HG03565 (cell line): ENCODE results near the gene RBFOX2.

ENCODE experiments used
- ATAC-seq: cut with Tn5 transposase; IDR thresholded peaks from one replicate; pipeline ENCODE4 v1.9.1; 2021; ENCODE audit warnings: mild to moderate bottlenecking, moderate library complexity; ENCODE audit not compliant: unreplicated experiment

The RBFOX2 gene

DNA sequence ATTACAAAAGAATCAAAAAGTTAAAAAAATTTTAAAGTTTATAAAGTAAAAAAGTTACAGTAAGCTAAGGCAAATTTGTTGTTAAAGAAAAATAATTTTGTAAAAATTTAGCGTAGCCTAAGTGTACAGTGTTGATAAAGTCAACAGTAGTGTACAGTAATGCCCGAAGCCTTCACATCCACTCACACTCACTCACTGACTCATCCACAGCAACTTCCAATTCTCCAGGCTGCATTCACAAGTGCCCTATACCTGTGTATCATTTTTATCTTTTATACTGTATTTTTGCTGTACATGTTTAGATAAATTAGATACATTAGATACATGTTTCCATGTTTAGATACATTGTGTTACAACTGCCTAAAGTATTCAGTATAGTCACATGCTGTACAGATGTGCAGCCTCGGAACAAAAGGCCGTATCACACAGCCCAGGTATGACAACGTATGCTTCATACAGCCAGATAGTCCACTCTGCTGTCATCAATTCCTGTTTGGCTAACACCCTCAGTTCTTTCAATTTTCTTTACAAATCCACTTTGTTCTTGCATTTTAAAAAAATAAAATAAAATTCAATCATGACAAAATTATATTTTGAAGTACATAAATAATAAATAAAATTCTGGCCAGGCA lies 80.7 kb downstream of the RBFOX2 start:
- no peak for ATAC-seq

DNA sequence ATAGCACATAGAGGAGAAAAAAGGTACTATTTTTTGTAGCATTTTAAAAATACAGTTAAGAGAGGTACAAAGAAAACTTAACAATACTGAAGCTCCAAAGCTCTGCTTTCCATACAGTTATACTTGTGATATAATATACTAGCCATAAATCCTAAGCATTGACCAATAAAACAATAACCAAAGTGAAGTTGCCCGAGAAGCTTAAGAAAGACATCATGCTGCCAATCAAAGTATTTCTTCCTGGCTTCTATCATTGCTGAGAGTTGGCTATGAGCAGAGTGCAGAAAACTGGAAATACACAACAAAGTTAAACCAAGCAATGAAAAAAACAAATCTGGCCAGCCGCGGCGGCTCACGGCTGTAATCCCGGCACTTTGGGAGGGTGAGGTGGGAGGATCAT lies 84.2 kb downstream of the RBFOX2 start:
- no peak for ATAC-seq

DNA sequence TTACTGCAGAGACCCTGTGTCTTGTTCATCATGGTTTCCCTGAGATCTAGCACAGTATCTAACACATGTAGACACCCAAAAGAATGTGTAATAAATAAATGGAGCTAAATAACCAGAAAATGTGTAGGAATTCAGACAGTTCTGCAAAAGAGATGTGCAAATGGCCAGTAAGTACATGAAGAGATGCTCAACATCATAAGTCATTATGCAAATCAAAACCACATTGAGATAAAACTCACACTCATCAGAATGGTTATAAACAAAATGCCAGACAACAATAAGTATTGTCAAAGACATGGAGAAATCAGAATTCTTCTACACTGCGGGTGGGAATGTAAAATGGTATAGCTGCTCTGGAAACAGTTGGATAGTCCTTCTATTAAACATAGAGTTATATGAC lies 88.5 kb downstream of the RBFOX2 start:
- no peak for ATAC-seq

DNA sequence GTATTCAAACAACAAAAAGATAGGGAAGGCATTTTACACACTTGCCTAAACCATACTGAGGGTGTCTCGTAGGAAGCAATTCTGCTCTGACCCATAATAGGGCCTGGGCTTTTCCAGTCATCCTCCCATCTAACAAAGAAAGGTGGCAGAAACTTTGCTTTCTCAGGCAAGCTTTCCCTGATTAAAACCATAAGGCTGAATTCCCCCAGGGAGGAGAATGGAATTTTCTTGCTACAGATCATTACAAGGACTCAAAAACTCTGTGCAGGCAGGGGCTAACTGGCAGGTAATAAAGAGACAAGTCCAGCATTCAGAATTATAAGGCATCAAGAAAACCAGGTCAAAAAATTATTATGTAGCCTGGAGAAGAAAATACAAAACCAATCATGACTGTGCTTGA lies 90.4 kb downstream of the RBFOX2 start:
- ATAC-seq: no peak

DNA sequence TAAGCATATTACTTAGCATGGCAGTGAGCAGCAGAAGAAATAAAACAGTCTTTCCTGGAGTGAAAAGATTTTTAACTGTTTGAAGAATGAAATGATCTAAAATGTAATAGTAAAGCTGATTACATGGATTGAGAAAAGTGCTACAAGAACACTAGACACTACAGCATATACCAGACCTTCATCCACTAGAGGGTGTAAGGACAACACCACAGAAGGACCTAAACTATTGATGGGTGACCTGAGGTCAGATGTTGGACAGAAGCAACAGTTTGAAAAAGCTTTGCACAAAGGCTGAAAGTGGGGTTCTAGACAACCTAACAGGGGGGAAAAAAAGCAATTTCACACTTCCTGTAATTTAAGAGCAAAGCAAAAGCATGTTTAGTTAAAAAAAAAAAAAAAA lies 97.7 kb downstream of the RBFOX2 start:
- no peak for ATAC-seq

DNA sequence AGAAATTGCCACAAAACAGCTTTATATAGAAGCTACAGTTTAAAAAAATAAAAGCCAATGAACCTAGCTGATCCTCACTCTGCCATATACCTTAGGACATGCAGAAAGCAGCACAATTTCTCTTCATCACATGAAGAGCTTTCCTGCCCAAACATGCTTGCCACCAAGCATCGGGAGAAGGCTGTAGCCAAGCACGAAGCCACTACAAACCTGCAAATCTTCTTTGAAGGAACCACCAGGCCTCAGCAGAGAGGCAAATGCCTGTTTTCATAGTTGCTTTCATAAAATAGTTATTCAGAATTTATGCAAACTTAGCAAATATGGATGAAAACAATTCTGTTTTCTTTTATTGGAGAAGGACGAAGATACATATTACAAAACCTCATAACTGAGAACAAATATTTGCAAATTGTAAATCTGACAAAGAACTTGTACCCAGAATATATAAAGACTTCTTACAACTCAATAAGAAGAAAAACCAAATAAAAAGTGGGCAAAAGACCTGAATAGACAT lies 100.3 kb downstream of the RBFOX2 start:
- no peak for ATAC-seq

DNA sequence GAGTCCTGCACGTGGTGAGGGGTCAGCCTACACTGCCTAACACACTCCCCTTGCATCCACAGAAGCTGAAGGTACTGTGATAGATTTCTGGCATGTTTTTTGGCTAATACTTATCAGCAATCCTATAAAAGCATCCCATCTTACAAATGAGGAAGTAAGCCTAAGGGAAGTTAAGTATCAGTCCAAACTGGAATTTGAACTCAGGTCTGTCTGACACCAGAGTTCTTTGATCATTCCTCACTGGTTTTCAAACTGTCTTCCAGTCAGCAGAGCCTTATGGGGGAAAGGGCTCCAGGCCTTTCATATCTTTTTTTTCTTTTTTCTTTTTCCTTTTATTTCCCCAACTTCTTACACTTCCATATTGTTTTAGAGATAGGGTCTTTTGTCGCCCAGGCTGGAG lies 105.6 kb downstream of the RBFOX2 start:
- no peak for ATAC-seq

DNA sequence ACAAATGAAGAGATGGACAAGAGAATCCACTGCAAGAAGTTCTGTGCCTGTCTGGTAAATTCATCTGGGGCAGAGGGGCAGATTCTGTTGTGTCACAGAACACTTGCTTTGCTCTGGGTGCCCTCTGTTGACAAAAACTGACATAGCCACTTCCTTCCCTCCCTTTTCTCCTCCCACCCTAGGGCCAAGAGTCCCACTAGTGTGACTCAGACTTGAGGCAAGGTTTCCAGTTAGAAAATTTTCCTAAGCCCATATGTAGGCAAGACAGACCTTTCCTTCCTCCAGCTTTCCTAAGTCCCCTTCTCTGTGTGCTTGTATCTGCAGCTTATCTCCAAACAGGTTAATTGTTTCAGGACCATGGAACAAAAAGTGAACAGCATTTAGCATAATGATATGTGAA lies 106.8 kb downstream of the RBFOX2 start:
- ATAC-seq: no peak

DNA sequence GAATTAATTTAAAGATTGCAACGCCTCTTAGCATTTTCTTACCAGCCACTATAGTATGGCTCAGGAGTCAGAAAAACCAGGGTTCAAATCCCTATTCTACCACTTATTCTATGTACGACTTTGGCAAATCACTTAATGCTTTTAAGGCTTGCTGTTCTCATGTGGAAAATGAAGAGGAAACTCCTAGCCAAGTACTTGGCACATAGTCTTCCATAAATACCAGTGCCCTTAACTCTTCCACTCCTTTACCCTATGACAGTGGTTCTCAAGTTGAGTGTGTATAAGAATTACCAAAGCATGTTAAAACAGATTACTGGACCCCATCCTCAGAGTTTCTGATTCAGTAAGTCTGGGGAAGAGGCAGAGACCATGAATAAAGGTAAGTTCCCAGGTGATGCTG lies 107.6 kb downstream of the RBFOX2 start:
- ATAC-seq: no peak

DNA sequence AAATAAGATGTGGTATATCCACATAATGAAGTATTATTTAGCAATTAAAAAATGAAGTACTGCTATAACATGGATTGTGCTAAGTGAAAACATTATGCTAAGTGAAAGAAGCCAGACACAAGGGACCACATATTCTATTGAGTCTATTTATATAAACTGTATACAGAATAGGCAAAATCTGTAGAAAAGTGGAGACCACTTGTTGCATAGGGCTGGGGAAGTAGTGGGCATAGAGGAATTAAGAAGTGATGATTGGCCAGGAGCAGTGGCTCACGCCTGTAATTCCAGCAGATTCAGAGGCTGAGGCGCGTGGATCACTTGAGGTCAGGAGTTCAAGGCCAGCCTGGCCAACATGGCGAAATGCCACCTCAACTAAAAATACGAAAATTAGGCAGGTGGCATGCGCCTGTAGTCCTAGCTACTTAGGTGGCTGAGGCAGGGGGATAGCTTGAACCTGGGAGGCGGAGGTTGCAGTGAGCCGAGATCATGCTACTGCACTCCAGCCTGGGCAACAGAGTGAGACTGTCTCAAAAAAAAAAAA lies 109.6 kb downstream of the RBFOX2 start:
- ATAC-seq: no peak

DNA sequence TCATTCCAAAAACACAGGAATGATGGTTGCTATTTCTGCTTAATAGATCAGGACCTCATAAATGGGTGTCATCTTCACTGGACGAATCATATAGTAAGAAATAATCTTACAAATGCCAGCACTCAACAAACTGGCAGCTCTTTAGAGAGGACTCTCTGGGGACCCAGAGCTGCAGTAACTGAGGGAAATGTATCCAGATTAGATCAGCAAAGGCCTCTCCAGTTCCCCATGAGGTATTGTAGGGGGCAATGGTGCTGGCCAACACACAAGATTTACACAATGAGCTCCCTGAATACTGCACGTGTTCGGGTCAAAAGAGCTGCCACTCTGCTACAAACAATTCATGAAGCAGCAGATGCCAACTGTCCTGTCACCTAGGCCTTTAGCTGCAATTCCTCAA lies 110.2 kb downstream of the RBFOX2 start:
- ATAC-seq: no peak

DNA sequence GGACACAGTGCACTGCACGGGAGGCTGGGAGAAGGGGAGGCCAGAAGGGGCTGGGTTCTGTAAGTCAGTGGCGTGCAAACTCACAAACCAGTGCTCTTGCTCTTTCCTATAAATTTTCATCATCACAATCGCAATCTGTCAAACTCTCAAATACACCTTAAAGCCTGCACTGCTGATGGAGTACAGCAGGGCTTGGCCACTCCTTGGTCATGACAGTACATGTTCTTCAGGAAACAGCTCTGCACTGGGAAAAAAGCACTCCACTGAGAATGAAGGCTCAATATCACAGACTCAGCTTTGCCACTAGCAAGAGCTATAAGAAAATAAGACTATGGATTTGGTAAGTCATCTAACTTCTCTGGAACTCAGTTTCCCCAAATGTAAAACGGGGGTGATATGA lies 111.0 kb downstream of the RBFOX2 start:
- no peak for ATAC-seq

DNA sequence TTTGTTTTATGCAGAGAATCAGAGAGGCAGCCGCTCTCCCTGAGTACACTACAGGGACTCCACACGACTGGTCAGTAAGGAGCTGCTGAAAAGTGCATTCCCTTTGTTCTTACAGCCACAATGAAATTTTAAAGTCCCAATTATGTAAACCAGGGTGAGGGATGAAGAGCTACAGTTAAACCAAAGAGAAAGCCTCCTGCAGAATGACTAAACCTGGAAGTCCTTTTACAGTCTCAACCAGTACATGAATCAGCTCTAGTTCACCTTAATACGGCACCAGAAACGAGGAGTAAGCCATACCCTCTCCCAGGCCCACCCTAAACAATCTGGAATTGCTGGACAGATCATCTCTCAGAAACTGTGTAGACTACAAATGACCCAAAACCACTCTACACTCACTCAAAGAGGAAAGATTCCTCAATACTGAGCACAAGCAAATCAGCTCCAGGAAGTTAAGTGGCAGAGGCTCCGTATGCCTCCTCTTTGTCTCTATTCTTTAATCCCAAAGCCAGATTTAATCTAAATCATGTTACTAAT lies 113.1 kb downstream of the RBFOX2 start:
- no peak for ATAC-seq

DNA sequence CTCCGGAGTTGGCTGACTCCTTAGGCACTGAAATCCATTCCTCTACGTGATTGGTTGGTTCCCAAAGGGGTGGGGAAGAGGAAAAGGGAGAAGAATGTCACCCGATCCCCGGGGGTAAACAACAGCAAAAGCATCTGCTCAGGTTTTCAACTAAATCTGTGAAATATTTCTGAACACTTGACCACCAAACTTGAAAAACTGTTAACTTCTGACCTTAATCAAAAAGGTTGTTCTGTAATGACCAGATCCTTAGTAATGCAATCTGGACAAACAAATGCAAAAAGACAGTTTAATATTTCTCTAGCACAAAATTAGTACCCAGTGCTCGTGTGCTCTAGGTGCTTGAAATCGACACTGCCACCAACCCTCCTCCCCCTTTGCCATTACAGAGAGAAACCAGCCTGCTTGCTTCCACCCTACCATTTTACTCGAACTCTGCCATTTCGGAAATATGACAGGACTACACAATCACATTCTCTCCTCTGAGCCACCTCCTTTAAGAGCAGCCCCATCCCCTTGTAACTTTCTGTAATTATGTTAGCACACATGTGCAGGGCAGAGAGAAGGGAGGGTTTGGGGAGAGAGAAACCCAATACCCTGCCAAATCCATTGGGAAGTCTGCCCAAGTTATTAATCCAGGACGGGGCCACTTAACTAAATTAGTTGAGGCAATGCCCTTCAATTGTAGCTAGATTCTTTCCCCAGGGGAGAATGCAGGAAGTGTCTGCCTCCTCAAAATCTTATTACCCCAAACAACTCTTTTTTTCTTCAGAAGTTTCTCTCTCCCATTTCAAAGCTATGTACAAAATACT lies 113.8 kb downstream of the RBFOX2 start:
- no peak for ATAC-seq

DNA sequence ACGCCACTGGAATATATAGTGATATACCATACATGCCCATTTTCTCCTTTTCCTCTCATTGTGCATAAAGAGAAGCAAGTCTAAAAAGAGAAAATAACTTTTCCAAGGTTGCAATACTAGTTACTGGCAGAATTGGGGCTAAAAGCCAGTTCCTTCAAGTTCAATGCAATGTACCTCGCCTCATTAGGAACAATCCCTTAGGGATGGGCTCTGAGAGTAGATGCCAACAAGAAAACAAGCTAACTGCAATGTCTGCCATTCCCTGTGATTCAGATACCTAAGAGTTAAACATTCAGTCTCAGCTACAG lies 114.3 kb downstream of the RBFOX2 start:
- ATAC-seq: no peak

DNA sequence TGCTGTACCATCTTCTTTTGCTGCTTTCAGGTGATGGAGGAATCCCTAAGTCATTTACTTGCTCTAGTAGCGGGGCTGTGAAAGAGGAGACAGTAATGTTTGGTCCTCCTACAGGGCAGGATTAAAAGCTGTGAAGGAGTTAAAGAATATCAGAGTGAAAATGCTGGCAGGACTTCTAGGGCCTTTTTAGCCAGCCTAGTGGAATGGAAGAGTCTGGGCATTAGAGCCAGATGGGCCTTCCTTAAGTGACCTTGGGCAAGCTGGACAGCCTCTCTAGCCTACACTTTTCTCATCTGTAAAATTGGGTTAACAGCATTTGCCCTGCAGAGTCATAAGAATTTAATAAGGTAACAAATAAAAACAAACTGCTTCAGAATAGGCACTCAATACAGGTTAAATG lies 114.7 kb downstream of the RBFOX2 start:
- no peak for ATAC-seq

DNA sequence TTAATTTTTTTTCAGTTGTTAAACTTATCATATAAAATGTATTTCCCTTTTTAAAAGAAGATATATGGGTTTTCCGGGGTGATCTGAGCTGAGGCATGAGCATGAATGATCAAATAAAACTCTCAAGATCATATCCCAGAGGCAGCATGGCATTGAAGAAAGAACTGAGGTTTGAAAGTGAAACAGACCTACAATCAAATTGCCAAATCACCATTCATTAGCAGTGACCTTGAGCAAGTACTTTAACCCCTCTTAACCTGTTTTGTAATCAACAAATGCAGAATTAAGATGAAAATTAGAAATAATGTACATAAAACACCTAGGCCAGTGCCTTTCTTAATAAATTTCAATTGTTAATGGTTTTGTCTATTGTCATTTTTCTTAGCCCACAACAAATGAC lies 116.0 kb downstream of the RBFOX2 start:
- ATAC-seq: no peak

DNA sequence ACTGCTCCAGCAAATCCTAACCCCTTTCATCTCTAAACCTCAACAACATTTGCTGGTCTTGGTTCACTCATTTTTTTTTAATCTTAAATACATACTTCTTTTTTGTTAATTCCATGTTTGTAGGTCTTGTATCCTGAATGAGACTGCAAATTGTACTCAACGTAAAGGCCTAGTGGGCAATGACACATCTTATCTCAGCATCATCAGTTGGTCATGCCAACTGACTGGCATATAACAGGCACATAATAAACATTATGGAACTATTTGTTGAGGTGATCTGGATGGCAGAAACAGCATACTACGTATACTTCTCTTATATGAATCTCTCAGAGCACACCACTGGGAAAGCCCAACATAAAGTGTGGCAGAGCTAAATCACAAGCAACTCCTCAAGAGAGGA lies 116.7 kb downstream of the RBFOX2 start:
- ATAC-seq: no peak

DNA sequence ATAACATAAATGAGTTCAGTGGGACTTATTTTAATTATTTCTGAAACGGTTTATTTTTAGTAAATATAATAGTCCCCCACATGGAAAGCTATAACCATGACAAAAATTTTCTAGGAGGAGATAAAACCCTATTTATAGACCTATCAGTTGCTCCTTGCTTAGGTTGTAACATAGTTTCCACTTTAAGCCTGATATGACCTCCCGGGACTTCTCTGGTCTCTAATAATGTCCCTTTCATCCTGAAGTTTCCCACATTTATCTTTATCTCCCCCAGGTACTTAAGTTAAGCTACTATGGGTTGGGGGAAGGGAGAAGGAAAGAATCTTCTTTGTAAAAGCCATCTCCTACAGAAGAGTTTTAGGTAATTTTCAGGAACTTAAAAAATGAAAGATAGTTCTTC lies 117.7 kb downstream of the RBFOX2 start:
- ATAC-seq: no peak

DNA sequence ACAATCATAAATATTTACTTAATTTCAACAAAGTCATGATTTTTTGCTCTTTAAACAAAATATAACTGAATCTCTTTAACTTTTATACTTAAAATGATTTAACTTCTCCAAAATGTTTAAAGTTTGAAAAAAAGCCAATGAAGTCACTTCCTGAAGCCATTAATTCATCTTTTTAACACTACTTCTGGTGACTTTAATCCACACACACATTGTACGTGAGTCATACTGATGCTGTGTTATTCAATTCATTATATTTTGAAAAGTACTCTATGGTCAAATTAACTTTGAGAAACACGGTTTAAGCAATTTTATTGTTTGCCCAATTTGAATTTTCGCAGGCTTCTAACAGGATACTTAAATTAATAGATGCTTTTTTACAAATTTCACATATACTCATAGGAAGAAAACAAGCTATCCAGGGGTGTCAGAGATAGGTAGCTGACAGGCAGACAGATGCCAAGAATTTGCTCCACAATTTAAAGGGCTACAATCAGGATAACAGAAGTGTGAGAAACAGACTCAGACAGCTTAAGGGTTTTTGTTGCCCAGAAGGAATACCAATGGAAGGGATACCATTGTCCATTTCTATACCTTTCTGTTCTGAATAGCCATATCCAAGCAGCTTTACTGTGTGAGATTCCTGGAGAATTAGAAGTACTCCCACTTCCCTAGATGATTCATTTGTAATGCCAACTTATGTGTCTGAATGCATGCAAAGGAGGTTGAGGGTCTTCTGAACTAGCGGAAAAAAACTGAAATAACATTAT lies 118.4 kb downstream of the RBFOX2 start:
- ATAC-seq: no peak

DNA sequence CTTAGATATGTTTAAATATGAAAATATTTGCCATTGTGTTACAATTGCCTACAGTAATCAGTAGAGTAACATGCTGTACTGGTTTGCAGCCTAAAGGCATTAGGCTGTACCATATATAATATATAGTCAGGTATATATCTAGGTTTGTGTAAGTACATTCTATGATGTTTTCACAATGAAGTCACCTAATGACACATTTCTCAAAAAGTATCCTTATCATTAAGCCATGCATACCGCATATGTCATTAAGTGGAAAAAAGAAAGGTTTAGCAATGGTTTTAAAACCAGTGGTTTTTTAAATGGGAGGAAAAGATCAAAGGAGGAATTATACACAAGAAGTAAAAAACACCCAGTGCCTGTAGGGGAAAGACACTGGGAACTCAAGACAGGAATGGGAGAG lies 122.7 kb downstream of the RBFOX2 start:
- ATAC-seq: no peak
